DND-41 (cell line): ENCODE results near the gene SLC26A11.

Experiments
- ATAC-seq: fragments of 200-7000 bp; cut with Tn5 transposase; 3 replicates; pipeline ENCODE4 v1.9.1; 2021; ENCODE audit warnings: low read depth; ENCODE audit not compliant: insufficient read depth
- DNase-seq: peaks from one replicate; pipeline ENCODE4 v3.0.0-alpha.2; 2020
- H2AFZ ChIP-seq: 2 replicates; pipeline ENCODE4 v1.6.0; 2012; ENCODE audit warnings: low read depth, low read length
- H3K27ac ChIP-seq: 2 replicates; pipeline ENCODE4 v1.5.1; 2012; ENCODE audit warnings: low read length, inconsistent platforms
- H3K27me3 ChIP-seq: fragments of 200-600 bp; sonication (generic); 2 replicates; pipeline ENCODE4 v1.6.0; 2012; ENCODE audit warnings: low read length, mild to moderate bottlenecking, inconsistent platforms; ENCODE audit not compliant: insufficient read depth, poor library complexity
- H3K36me3 ChIP-seq: 2 replicates; pipeline ENCODE4 v1.5.1; 2012; ENCODE audit warnings: low read length, inconsistent platforms; ENCODE audit not compliant: insufficient read depth
- H3K4me1 ChIP-seq: 2 replicates; pipeline ENCODE4 v1.5.1; 2012; ENCODE audit warnings: mild to moderate bottlenecking, low read length; ENCODE audit not compliant: insufficient read depth
- H3K4me2 ChIP-seq: 2 replicates; pipeline ENCODE4 v1.6.0; 2012; ENCODE audit warnings: mild to moderate bottlenecking, moderate library complexity, low read length, inconsistent platforms; ENCODE audit not compliant: insufficient read depth
- H3K4me3 ChIP-seq, 2 experiments: fragments of 200-600 bp in 1 of 2; shearing (Covaris generic) in 1 of 2; 2 replicates each; pipeline ENCODE4 v1.5.1; 2012 to 2016; ENCODE audit warnings: inconsistent platforms in 2 of 2, low read length in 2 of 2, mild to moderate bottlenecking in 2 of 2, low read depth in 1 of 2, moderate library complexity in 1 of 2
- H3K79me2 ChIP-seq: 2 replicates; pipeline ENCODE4 v1.6.0; 2012; ENCODE audit warnings: low read length, inconsistent platforms; ENCODE audit not compliant: insufficient read depth
- H3K9ac ChIP-seq: 2 replicates; pipeline ENCODE4 v1.6.0; 2012; ENCODE audit warnings: low read depth, mild to moderate bottlenecking, inconsistent platforms, low read length, moderate library complexity
- H3K9me3 ChIP-seq: 2 replicates; pipeline ENCODE4 v1.5.1; 2012; ENCODE audit warnings: low read length, moderate library complexity, mild to moderate bottlenecking, inconsistent platforms; ENCODE audit not compliant: insufficient read depth, severe bottlenecking
- H4K20me1 ChIP-seq: 2 replicates; pipeline ENCODE4 v1.6.0; 2012; ENCODE audit warnings: low read length; ENCODE audit not compliant: insufficient read depth
- EZH2 ChIP-seq: IDR thresholded peaks from 3 replicates; pipeline ENCODE4 v1.6.1; 2012; ENCODE audit warnings: borderline replicate concordance, low read depth, mild to moderate bottlenecking, moderate library complexity, low read length, inconsistent platforms; ENCODE audit not compliant: severe bottlenecking
- TF ChIP-seq, protein P1 (sequence below): IDR thresholded peaks from 2 replicates; pipeline ENCODE4 v1.5.1; 2012; ENCODE audit warnings: borderline replicate concordance, low read length, moderate library complexity, mild to moderate bottlenecking; ENCODE audit not compliant: poor library complexity, severe bottlenecking; ENCODE audit errors: extremely low read depth

SLC26A11 gene

DNA sequence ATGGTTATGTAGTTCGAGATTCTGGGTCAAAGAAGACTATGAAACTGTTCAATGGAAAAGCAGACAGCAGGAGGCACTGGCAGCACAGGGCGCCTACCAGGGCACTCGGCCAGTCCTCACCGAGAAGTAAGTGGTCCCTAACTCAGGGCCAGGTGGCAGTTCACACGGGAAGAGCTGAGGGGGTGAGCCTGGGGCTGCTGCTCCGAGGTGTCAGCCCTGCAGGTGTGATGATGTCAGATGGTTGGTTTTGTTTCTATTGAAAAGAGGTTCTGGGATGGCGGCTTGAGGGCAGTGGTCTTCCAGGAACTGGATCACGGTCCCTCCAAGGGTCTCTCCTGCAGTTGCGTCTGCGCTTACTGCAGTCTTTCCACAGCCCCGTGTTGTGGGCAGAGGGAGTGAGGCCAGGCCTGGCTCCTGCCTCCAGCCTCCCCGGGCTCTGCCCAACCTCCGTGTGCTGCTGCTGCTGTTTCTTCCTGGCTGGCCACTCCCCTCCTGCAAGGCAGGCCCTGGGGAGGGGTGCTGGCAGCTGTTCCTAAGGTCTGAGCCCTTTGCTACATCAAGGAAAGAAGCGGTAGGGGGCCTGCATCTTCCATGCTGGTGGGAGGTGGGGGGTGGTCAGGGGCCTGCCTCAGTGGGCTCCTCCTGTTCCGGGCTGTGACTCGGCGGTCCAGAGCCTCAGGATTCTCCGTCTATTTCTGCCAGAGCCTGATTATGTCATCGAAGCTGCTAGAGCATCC lies 63.1 kb downstream of the SLC26A11 start:
- no peak overlapping the region for H3K27ac ChIP-seq
- H3K27me3 ChIP-seq = no peaks in the 10 kb centered on the region
- H3K4me2 ChIP-seq = no peak overlapping the region
- H3K9me3 ChIP-seq = no peaks in the 10 kb centered on the region
- no peak overlapping the region for H3K4me3 ChIP-seq
- DNase-seq (no peak), ATAC-seq (no peak; the same call in 2 of the 3 replicates)
- H3K36me3 ChIP-seq = peaks cover 66% of the 10 kb centered on the region
- peaks cover 53% of the 10 kb centered on the region for H4K20me1 ChIP-seq
- H3K4me1 ChIP-seq = no peaks in the 10 kb centered on the region
- no peak overlapping the region for H2AFZ ChIP-seq
- H3K79me2 ChIP-seq = peaks cover 41% of the 10 kb centered on the region
- no peak overlapping the region for H3K9ac ChIP-seq
- TF ChIP-seq, protein P1, sequence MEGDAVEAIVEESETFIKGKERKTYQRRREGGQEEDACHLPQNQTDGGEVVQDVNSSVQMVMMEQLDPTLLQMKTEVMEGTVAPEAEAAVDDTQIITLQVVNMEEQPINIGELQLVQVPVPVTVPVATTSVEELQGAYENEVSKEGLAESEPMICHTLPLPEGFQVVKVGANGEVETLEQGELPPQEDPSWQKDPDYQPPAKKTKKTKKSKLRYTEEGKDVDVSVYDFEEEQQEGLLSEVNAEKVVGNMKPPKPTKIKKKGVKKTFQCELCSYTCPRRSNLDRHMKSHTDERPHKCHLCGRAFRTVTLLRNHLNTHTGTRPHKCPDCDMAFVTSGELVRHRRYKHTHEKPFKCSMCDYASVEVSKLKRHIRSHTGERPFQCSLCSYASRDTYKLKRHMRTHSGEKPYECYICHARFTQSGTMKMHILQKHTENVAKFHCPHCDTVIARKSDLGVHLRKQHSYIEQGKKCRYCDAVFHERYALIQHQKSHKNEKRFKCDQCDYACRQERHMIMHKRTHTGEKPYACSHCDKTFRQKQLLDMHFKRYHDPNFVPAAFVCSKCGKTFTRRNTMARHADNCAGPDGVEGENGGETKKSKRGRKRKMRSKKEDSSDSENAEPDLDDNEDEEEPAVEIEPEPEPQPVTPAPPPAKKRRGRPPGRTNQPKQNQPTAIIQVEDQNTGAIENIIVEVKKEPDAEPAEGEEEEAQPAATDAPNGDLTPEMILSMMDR = no peak
- no peak for TF ChIP-seq EZH2

GRCh38 chr17:80284631-80285030 lies 64.4 kb downstream of the SLC26A11 start:
- no peak overlapping the region for H2AFZ ChIP-seq
- no peaks in the 10 kb centered on the region for H3K9me3 ChIP-seq
- peak; percentile 25; the same call in 1 of the 3 replicates for ATAC-seq
- H3K9ac ChIP-seq = no peak overlapping the region
- H3K4me1 ChIP-seq = no peaks in the 10 kb centered on the region
- H3K79me2 ChIP-seq = peaks cover 34% of the 10 kb centered on the region
- DNase-seq = no peak
- H3K27me3 ChIP-seq = no peaks in the 10 kb centered on the region
- H3K27ac ChIP-seq = no peak overlapping the region
- no peak overlapping the region for H3K4me2 ChIP-seq
- no peak overlapping the region for H3K4me3 ChIP-seq
- TF ChIP-seq EZH2 = no peak
- TF ChIP-seq, protein P1 = peak; percentile 21
- H4K20me1 ChIP-seq = peaks cover 44% of the 10 kb centered on the region
- H3K36me3 ChIP-seq = peaks cover 68% of the 10 kb centered on the region

GRCh38 chr17:80285237-80285920 lies 65.2 kb downstream of the SLC26A11 start:
- ATAC-seq (no peak), DNase-seq (no peak)
- Histone ChIP-seq H3K4me2 (no peak overlapping the region), H3K79me2 (peaks cover 34% of the 10 kb centered on the region), H2AFZ (no peak overlapping the region), H3K27me3 (no peaks in the 10 kb centered on the region), H3K4me1 (no peaks in the 10 kb centered on the region), H3K4me3 (no peak overlapping the region), H3K9me3 (no peaks in the 10 kb centered on the region), H3K36me3 (peaks cover 68% of the 10 kb centered on the region), H3K9ac (no peak overlapping the region), H3K27ac (no peak overlapping the region), H4K20me1 (peaks cover 41% of the 10 kb centered on the region)
- TF ChIP-seq, protein P1 = no peak
- no peak for TF ChIP-seq EZH2

DNA sequence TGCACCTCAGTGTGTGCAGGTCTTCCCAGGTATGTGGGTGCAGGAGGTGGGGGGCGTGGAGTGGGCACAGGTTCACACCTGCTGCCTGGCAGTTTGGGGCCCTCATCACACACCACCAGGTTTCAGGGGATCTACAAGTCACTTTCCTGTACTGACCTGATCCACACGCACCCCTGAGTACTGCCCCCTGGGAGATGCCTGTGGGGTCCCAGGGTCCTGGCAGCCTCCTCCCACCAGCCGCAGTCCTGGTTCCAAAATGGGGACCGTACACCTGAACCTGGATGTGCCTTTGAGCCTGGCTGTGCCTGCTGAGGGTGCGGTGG lies 66.4 kb downstream of the SLC26A11 start:
- TF ChIP-seq, protein P1 = no peak
- no peak for TF ChIP-seq EZH2
- H3K27ac ChIP-seq = no peak overlapping the region
- DNase-seq (no peak), ATAC-seq (no peak)
- H3K9me3 ChIP-seq = no peaks in the 10 kb centered on the region
- H3K9ac ChIP-seq = no peak overlapping the region
- H3K79me2 ChIP-seq = peaks cover 24% of the 10 kb centered on the region
- H3K4me2 ChIP-seq = no peak overlapping the region
- H3K27me3 ChIP-seq = no peaks in the 10 kb centered on the region
- H3K4me3 ChIP-seq = no peak overlapping the region
- no peak overlapping the region for H2AFZ ChIP-seq
- H4K20me1 ChIP-seq = peaks cover 32% of the 10 kb centered on the region
- H3K36me3 ChIP-seq = peaks cover 68% of the 10 kb centered on the region
- H3K4me1 ChIP-seq = no peaks in the 10 kb centered on the region
